ENCODE results near the gene PCDHGB1.
A peak's percentile ranks its signal among the peaks of the same experiment; 100 is the strongest.
"Not testable (repeated sequence)": the region's sequence is repeated elsewhere in the genome, so short reads cannot be mapped to it uniquely, and the experiment has no call there.

Gene PCDHGB1

GRCh38 chr5:141349917-141350619 lies at the start of gene PCDHGB1:
Gene PCDHGB1 (plus strand): TSS chr5:141350099. CDS start chr5:141350261, 162 bp downstream.
- ChIA-PET POLR2A (no interaction called here), CTCF (interaction anchor here (0.6 to 3.2 kb wide), 13 partner anchors 8 to 214 kb away, joined by 3 to 14 read pairs (median 4); partner anchors contain the start of genes PCDHB14, PCDHGA1, PCDHGA10 and PCDHGA2)
- peak; percentile 68 for DNase-seq (ENCODE audit: extremely low spot score)
- TF ChIP-seq, protein P1, sequence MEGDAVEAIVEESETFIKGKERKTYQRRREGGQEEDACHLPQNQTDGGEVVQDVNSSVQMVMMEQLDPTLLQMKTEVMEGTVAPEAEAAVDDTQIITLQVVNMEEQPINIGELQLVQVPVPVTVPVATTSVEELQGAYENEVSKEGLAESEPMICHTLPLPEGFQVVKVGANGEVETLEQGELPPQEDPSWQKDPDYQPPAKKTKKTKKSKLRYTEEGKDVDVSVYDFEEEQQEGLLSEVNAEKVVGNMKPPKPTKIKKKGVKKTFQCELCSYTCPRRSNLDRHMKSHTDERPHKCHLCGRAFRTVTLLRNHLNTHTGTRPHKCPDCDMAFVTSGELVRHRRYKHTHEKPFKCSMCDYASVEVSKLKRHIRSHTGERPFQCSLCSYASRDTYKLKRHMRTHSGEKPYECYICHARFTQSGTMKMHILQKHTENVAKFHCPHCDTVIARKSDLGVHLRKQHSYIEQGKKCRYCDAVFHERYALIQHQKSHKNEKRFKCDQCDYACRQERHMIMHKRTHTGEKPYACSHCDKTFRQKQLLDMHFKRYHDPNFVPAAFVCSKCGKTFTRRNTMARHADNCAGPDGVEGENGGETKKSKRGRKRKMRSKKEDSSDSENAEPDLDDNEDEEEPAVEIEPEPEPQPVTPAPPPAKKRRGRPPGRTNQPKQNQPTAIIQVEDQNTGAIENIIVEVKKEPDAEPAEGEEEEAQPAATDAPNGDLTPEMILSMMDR (IDR thresholded peaks at IDR 0.05; ENCODE audit: control extremely low read depth, extremely low read depth, low read depth, missing control alignments) = peak; percentile 62

DNA sequence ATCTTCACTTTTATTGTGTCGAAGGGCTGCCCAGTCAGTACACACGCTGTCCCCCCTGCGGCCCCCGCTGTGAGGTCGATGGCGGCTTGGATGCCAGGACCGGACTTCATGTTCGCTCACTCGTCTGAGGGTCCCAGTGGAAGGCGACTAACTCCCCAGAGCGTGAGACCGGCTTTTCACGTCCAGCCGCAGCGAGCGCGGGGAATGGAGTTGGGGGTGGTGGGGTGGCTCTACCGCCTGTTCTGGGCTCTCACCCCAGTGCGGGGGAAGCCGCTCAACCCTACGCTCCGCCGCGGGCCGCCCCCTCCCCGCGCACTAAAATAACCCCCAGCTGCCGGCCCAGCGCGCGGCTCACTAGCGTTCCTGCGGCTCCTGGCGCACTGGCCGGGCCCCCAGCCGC lies 46.1 kb upstream of the PCDHGB1 start, which contains the start of gene SLC25A2:
SLC25A2 (minus strand) TSS at position 294 of the 400 bp plus-strand sequence; CDS start at position 110, 184 bp downstream.
- CTCF ChIA-PET = interaction anchor here (0.8 kb wide), 1 partner anchor 16 kb away, joined by 3 read pairs; no protein-coding TSS in a partner anchor
- POLR2A ChIA-PET = no interaction called here
- DNase-seq (ENCODE audit: extremely low spot score) = no peak
- TF ChIP-seq, protein P1 (IDR thresholded peaks at IDR 0.05; ENCODE audit: control extremely low read depth, extremely low read depth, low read depth, missing control alignments) = no peak

- POLR2A ChIA-PET = no interaction called here
- CTCF ChIA-PET = interaction anchor here (3.2 kb wide), 1 partner anchor 14 kb away, joined by 10 read pairs; the partner anchor contains the start of gene TAF7
Measured at GRCh38 chr5:141306630-141307029, 43.3 kb upstream of the PCDHGB1 start.

GRCh38 chr5:141313711-141314110 lies 36.2 kb upstream of the PCDHGB1 start:
- CTCF ChIA-PET = no interaction called here
- POLR2A ChIA-PET = no interaction called here
- TF ChIP-seq, protein P1 (IDR thresholded peaks at IDR 0.05; ENCODE audit: control extremely low read depth, extremely low read depth, low read depth, missing control alignments) = no peak
- DNase-seq (ENCODE audit: extremely low spot score) = no peak

More at GRCh38 chr5:141306630-141307029, 43.3 kb upstream of the PCDHGB1 start:
- DNase-seq (ENCODE audit: extremely low spot score) = no peak
- TF ChIP-seq, protein P1 (IDR thresholded peaks at IDR 0.05; ENCODE audit: control extremely low read depth, extremely low read depth, low read depth, missing control alignments) = no peak

DNA sequence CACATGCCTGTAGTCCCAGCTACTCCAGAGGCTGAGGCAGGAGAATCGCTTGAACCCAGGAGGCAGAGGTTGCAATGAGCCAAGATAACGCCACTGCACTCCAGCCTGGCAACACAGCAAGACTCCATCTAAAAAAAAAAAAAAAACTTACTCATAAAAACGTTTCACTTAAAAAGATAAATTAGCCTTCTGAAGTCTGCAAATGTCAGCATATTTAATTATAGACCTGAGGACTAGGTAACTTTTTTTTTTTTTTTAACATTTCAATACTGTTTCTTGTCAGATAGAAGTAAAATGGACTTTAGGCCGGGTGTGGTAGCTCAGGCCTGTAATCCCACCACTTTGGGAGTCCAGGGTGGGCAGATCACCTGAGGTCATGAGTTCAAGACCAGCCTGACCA lies 32.9 kb upstream of the PCDHGB1 start:
- DNase-seq (ENCODE audit: extremely low spot score); CTCF ChIA-PET; POLR2A ChIA-PET: not testable (repeated sequence)

DNA sequence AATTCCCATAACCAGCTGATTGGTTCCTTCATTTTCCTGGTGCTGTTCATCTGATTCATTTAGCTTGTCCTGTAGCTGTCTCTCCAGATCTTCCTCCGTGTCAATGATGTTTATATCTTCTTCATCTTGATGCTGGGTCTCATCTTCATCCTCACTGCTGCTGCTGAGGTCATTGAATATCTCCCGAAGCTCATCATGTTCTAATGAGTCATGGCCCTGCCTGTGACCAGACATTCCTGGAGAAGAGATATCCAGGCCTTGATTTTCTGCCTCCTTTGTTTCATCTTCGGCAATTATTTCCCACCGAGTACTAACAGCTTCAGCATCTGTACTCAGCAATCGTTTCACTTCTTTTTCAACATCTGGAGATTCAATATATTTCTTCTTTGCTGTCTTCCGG lies 30.7 kb upstream of the PCDHGB1 start:
- TF ChIP-seq, protein P1 (IDR thresholded peaks at IDR 0.05; ENCODE audit: control extremely low read depth, extremely low read depth, low read depth, missing control alignments) = no peak
- no peak for DNase-seq (ENCODE audit: extremely low spot score)
- ChIA-PET CTCF (interaction anchor here (0.9 to 4.4 kb wide), 20 partner anchors 7 to 273 kb away, joined by 3 to 53 read pairs (median 7); partner anchors contain the start of genes PCDHGA1, PCDHGA10, PCDHGA11 and PCDHGA2), POLR2A (no interaction called here)

DNA sequence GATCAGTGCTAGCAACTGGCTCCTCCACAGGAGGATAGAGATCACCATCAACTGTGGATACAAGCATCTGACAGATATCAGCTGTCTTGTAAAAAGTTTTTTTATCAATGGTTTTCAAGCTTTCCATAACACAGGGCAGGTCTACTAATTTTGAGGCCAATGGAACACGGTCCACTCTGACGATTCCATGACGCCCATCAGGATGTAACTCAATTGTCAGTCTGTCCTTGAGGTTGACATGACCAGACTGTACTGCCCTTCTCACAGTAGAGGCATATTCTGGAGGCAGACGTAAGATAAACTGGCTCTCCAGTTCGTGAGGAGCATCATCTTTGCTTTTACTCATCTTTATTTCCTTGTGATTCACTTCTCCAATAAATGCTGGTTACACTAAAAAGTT lies 30.2 kb upstream of the PCDHGB1 start:
- no peak for DNase-seq (ENCODE audit: extremely low spot score)
- CTCF ChIA-PET = interaction anchor here (0.6 to 4.4 kb wide), 34 partner anchors 8 to 601 kb away, joined by 3 to 53 read pairs (median 4); partner anchors contain the start of genes PCDHGA1, PCDHGA10, PCDHGA11 and PCDHGA2
- TF ChIP-seq, protein P1 (IDR thresholded peaks at IDR 0.05; ENCODE audit: control extremely low read depth, extremely low read depth, low read depth, missing control alignments) = no peak
- POLR2A ChIA-PET = interaction anchor here (0.6 to 1.7 kb wide), 3 partner anchors 11 to 984 kb away, joined by 3 to 4 read pairs (median 4); partner anchors contain the start of genes DIAPH1 and PCDHGA1
